Fibroblast of skin of scalp (primary cell): ENCODE results near the gene REEP1. TPM values are rescaled to one million over a fixed set of nuclear protein-coding genes. Genes with fewer than 3 reads are reported as not detected.

Experiments used
- DNase-seq: peaks from one replicate; pipeline ENCODE4 v3.0.0-alpha.2; 2013
- polyA plus RNA-seq, 2 experiments: library from polyadenylated mRNA; unstranded; fragments of 120-200 nt; gene quantifications; one replicate each; pipeline ENCODE4 v1.2.1, GENCODE V29; 2013; ENCODE audit not compliant: insufficient read length in 2 of 2

Gene REEP1
- 0.48 TPM for polyA plus RNA-seq (2013, experiment 1 of 2; ENCODE audit: insufficient read length)
- 2.1 TPM for polyA plus RNA-seq (2013, experiment 2 of 2; ENCODE audit: insufficient read length)

DNA sequence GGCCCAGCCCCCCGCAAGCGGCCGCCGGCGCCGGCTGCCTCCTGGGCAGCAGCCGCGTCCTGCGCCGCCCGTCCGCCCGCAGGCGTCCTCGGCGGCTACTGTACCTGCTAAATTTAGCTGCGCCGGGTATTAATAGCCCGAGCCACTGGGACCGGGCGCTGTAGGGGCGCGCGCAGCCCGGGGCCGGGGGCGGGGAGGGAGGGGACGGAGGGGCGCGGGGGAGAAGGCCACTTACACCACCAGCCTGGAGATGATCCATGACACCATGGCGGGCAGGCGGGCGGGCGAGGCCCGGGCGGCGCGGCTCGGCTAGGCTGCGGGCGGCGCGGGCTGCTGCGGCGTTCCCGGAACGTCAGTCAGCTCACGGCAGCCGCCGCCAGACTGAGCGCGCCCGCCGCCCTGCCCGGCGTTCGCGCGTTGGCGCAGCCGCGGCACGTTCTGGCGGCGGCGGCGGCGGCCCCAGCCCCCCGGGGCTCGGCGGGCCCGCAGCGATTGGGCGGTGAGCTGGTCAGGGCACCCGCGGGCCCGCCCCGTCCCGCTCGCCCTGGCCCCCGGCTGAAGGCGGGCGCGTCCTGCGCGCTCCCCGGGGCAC, at the start of gene REEP1:
TSS of gene REEP1 (minus strand) at position 383 of the 592 bp plus-strand sequence. CDS start at position 267, 116 bp downstream.
- peak; percentile 5 for DNase-seq

- peak; percentile 55 for DNase-seq
Observed at GRCh38 chr2:86383844-86384243, 46.4 kb upstream of the REEP1 start.

DNA sequence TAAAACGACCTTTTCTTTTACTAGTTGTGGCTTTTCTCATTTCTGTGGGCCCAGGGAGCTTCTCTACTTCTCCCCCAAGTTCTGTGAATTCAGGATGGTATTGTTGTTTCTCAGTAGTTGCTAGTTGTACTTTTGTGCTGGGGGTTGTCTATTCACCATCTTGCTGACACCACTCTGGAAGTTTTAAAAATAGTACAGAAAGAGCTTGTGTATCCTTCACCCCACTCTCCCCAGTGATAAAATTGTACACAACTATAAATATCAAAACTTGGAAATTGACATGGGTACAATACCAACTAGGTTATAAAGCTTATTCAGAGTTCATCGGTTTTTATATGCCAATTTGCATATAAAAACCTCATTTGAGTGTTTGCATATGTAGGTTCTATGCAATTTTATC, 45.3 kb upstream of the REEP1 start:
- DNase-seq = no peak

GRCh38 chr2:86382108-86382507, 44.7 kb upstream of the REEP1 start:
- no peak for DNase-seq

GRCh38 chr2:86378469-86378868, 41.0 kb upstream of the REEP1 start:
- no peak for DNase-seq

GRCh38 chr2:86375623-86376022, 38.2 kb upstream of the REEP1 start:
- DNase-seq = no peak

DNA sequence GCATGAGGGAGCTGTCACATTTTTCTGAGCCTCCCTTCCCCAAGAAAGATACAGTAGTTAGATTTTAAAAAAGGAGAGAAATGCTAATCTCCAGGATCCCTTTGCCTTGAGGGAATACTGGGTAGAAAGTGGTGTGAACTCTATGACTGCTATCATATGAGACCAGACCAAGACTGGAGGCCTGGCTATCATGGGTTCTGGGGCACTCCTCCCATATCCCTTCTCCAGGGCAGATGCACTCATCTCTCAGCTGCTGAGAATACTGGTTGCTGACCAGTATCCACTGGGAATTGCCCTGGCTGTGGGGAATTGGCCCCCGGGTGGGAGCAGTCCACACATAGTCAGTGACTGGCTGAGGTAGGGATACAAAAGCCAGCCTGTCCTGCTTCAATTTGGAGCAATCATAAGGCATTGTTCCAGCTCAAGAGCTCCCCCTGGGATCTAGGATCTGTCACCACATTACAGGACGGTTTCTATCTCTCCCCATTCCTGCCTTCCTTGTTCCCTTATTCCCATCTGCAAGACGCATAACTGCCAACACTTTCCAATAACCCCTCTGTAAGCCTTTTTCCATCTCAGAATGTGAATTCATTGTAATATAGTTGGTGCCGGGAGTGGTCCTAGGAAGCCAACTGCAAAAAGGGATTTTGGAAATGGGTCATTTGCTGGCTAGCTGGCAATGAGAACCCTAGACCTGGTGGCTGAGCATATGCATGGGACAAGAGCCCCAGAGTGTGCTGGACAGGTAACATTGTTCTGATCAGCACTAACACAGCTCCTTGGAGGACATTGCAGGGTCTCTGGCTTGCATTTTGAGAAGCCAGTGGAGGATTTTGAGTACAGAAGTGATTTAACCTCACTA, 35.4 kb upstream of the REEP1 start:
- DNase-seq = peak; percentile 45

GRCh38 chr2:86372133-86372532, 34.7 kb upstream of the REEP1 start:
- DNase-seq = no peak

GRCh38 chr2:86371527-86371926, 34.1 kb upstream of the REEP1 start:
- DNase-seq = no peak

- DNase-seq = no peak
Observed at GRCh38 chr2:86370579-86370978, 33.2 kb upstream of the REEP1 start.

DNA sequence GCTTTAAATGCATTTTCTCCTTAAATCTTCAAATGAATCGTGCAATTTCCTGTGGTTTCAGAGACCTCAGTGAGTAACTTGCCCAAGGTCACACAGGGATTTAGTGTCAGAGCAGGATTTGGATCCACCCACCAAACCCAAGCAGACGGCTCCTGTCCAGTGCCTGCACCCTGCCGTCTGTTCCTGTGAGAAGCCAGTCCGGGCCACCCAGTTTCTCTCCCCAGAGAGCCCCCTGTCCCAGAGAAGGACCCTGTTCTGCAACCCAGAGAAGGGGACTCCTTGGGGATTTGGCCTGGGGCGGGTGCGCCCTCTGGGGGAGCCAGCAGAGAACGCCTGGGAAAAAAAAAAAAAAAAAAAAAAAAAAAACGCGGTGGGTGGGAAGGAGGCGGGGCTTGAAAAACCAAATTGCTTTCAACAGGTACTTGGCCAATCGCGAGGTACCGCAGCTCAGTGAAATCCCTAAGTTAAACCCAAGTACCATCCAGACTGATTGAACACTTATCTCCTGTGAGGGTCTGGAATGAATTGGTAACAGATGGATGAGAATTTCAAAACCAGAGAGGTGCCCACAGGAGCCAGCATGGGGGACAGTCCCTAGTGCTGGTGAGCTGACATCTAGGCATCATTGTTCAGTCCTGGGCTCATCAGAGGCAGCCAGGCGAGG, 30.9 kb upstream of the REEP1 start:
- peak; percentile 14 for DNase-seq

GRCh38 chr2:86367499-86367777, 30.0 kb upstream of the REEP1 start:
- DNase-seq = no peak

- DNase-seq = no peak
Observed at GRCh38 chr2:86366651-86367498, 29.4 kb upstream of the REEP1 start.

DNA sequence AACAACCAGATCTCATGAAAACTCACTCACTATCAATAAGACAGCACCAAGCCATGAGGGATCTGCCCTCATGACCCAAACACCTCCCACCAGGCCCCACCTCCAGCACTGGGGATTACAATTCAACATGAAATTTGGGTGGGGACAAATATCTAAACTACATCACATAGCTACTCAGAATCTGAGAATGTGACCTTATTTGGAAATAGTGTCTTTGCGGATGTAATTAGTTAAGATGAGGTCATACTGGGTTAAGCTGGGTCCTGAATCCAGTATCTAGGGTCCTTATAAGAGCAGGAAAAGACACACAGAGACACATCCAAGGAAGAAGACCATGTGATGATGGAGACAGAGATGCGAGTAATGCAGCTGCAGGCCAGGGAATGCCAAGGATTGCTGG, 27.5 kb upstream of the REEP1 start:
- peak; percentile 5 for DNase-seq

DNA sequence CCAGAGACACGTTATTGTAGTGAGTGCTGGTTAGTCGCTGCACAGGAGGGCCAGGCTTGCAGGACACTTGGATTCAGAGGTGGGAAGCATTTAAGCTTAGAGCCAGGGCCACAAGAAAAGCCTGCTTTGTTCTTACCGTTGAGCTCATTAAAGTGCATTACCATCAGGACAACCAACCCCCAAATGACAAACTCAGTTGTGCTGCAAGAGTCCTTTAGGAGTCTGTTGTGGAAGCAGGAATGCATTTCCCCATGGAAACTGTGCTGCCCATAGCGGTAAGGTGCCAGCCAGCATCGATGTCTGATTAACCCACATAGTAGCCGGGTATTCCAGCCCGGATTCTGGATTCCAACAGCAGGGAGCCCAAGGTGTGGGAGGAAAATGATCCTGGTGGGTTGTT, 23.4 kb upstream of the REEP1 start:
- DNase-seq = no peak

GRCh38 chr2:86358957-86359356, 21.5 kb upstream of the REEP1 start:
- no peak for DNase-seq

DNA sequence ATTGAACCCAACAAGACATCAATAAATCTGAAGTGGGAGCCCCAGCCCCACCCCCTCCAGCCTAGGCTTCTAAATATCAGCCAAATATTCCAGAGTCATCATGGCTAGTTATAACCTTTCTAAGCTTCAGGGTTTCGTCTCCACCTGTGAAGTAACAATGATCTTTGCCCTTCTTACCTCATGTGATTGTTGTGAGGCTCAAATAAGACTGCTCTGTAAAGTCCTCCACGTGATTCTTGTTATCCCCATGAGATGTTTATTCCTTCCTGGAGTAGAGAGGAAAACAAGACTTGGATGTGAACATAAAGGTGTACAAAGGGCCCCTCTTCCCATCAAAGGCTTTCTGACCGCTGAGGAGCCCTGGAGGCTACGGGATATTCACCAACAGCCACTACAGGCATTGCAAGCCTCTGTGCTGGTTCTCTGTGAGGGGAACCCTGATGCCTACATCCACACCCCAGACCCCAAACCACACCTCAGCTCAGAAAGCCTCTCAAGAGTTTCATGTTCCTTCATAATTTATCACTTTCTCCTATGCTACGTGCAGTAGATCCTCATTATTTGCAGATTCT, 20.1 kb upstream of the REEP1 start:
- no peak for DNase-seq

DNA sequence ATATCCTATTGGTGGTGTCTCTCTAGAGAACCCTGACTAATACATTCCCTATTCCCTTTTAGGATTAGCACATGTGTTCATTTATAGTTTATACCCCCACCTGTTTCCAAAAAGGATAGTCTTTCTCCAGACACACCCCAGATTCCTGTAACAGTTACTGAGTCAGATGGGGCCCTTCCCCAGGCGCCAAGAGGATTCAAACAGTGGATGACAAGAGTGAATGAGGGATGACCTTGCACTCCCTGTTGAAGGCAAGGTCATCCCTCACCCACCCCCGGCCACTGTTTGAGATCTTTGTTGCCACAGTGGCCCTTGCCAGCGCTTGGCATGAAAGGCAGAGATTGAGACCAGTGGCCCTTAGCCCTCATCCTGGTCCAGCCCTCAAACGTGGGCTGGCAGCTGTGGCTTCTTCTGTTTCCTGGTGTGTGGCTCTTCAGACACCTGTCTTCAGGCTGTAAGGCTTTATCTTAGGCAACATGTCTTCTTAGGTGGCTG, 15.3 kb upstream of the REEP1 start:
- DNase-seq = no peak

DNA sequence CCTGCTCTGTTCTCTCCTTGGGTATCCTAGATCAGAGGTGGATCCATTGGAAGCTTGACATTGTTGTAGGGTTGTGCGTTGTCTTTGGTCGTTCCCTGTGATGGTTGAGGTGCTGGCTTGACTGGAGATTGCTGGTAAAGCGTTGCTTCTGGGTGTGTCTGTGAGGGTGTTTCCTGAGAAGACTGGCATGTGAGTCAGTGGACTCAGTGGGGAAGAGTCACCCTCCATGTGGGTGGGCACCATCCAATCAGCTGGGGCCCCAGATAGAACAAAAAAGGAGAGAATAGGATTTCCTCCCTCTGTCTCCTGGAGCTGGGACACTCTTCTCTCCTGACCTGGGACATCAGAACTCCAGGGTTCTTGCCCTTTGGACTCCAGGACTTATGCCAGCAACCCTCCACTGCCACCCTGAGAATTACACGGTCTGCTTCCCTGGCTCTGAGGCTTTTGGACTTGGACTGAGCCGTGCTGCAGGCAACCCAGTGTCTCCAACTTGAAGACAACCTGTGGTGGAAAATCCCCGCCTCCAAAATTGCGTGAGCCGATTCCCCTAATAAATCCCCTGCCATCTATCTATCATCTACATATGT, 14.8 kb upstream of the REEP1 start:
- DNase-seq = no peak

DNA sequence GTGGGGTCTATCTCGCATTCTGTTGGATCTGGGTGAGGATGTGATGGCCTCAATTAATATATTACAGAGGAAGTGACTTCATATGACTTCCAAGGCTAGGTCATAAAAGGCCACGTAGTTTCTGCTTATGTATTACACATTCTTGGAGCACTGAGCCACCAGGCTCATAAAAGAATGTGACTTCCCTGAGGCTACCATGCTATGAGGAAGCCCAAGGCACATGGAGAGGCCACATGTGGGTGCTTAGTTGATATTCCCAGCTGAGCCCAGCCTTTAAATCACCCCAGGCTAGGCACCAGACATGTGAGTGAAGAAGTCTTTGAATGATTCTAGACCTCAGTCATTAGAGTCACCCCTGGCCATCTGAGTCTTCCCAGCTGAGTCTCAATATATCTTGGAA, 13.3 kb upstream of the REEP1 start:
- no peak for DNase-seq

- DNase-seq = no peak
Observed at GRCh38 chr2:86347401-86347800, 10.0 kb upstream of the REEP1 start.
